Neural progenitor cell (in vitro differentiated cells): ENCODE measurements around the gene NPB.

Experiments used
- EZH2 ChIP-seq: fragments of 200-600 bp; sonication (generic); IDR thresholded peaks from 2 replicates; pipeline ENCODE4 v1.6.1; 2017; ENCODE audit warnings: antibody characterized with exemption, mild to moderate bottlenecking, moderate library complexity
- EZH2phosphoT487 ChIP-seq: fragments of 200-600 bp; sonication (generic); IDR thresholded peaks from 2 replicates; pipeline ENCODE4 v1.6.1; 2017; ENCODE audit warnings: antibody characterized with exemption
- TF ChIP-seq, protein P1 (sequence below): fragments of 200-600 bp; sonication (generic); IDR thresholded peaks from 2 replicates; pipeline ENCODE4 v1.5.1; 2017; ENCODE audit warnings: antibody characterized with exemption, mild to moderate bottlenecking

- TF ChIP-seq, protein P1, sequence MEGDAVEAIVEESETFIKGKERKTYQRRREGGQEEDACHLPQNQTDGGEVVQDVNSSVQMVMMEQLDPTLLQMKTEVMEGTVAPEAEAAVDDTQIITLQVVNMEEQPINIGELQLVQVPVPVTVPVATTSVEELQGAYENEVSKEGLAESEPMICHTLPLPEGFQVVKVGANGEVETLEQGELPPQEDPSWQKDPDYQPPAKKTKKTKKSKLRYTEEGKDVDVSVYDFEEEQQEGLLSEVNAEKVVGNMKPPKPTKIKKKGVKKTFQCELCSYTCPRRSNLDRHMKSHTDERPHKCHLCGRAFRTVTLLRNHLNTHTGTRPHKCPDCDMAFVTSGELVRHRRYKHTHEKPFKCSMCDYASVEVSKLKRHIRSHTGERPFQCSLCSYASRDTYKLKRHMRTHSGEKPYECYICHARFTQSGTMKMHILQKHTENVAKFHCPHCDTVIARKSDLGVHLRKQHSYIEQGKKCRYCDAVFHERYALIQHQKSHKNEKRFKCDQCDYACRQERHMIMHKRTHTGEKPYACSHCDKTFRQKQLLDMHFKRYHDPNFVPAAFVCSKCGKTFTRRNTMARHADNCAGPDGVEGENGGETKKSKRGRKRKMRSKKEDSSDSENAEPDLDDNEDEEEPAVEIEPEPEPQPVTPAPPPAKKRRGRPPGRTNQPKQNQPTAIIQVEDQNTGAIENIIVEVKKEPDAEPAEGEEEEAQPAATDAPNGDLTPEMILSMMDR, result no peak
- no peak for TF ChIP-seq EZH2phosphoT487
- TF ChIP-seq EZH2, result no peak
Observed at GRCh38 chr17:81863123-81863675, 38.8 kb upstream of the NPB start.
